HL-60/S4 treated with phorbol 12-myristate 13-acetate at 8.2 ng/mL for 4 days and 3 days (cell line): ENCODE measurements around the gene LRRC37A3.
"Not testable (repeated sequence)": the region's sequence is repeated elsewhere in the genome, so short reads cannot be mapped to it uniquely, and the experiment has no call there.

ENCODE experiments used
- in situ Hi-C: fragments of 300-500 bp; cut with MboI; formaldehyde crosslinking; loops from 2 replicates; pipeline ENCODE4 v1.15.0; 2022; ENCODE audit warnings: low sequenced_read_pairs

Gene LRRC37A3

GRCh38 chr17:64927444-64927843 lies 8.2 kb upstream of the LRRC37A3 start:
- in situ Hi-C loops: not testable (repeated sequence)

- in situ Hi-C loops: not testable (repeated sequence)
Measured at GRCh38 chr17:64926430-64926829, 7.2 kb upstream of the LRRC37A3 start.

GRCh38 chr17:64925244-64925643 lies 6.0 kb upstream of the LRRC37A3 start:
- in situ Hi-C loops: not testable (repeated sequence)

GRCh38 chr17:64923051-64923568 lies 3.8 kb upstream of the LRRC37A3 start:
- in situ Hi-C loops: not testable (repeated sequence)

GRCh38 chr17:64920419-64921172 lies 1.3 kb upstream of the LRRC37A3 start:
- in situ Hi-C loops: no loop called here

GRCh38 chr17:64920026-64920418 lies 744 bp upstream of the LRRC37A3 start:
- in situ Hi-C loops: no loop called here

GRCh38 chr17:64918842-64919288 lies 413 bp downstream of the LRRC37A3 start:
- in situ Hi-C loops: not testable (repeated sequence)

- in situ Hi-C loops: not testable (repeated sequence)
Measured at GRCh38 chr17:64917540-64917939, 1.7 kb downstream of the LRRC37A3 start.

GRCh38 chr17:64915244-64915643 lies 4.0 kb downstream of the LRRC37A3 start:
- in situ Hi-C loops: not testable (repeated sequence)

- in situ Hi-C loops: not testable (repeated sequence)
Measured at GRCh38 chr17:64910191-64910514, 9.1 kb downstream of the LRRC37A3 start.

- in situ Hi-C loops: not testable (repeated sequence)
Measured at GRCh38 chr17:64909511-64910190, 9.6 kb downstream of the LRRC37A3 start.

- in situ Hi-C loops: not testable (repeated sequence)
Measured at GRCh38 chr17:64904069-64904468, 15.2 kb downstream of the LRRC37A3 start.

GRCh38 chr17:64897136-64897535 lies 22.1 kb downstream of the LRRC37A3 start:
- in situ Hi-C loops: not testable (repeated sequence)

GRCh38 chr17:64874210-64874609 lies 45.1 kb downstream of the LRRC37A3 start:
- in situ Hi-C loops: not testable (repeated sequence)

GRCh38 chr17:64847504-64848466 lies 71.5 kb downstream of the LRRC37A3 start:
- in situ Hi-C loops: not testable (repeated sequence)

- in situ Hi-C loops: not testable (repeated sequence)
Measured at GRCh38 chr17:64846892-64847291, 72.4 kb downstream of the LRRC37A3 start.

- in situ Hi-C loops: not testable (repeated sequence)
Measured at GRCh38 chr17:64843918-64844317, 75.4 kb downstream of the LRRC37A3 start.

- in situ Hi-C loops: not testable (repeated sequence)
Measured at GRCh38 chr17:64842900-64843299, 76.4 kb downstream of the LRRC37A3 start.

GRCh38 chr17:64840960-64841359 lies 78.3 kb downstream of the LRRC37A3 start:
- in situ Hi-C loops: not testable (repeated sequence)

GRCh38 chr17:64838513-64838912 lies 80.8 kb downstream of the LRRC37A3 start:
- in situ Hi-C loops: not testable (repeated sequence)
